ENCODE results near the gene CCL26.
"Not testable (repeated sequence)": the region's sequence is repeated elsewhere in the genome, so short reads cannot be mapped to it uniquely, and the experiment has no call there.

- TF ChIP-seq, protein P1, sequence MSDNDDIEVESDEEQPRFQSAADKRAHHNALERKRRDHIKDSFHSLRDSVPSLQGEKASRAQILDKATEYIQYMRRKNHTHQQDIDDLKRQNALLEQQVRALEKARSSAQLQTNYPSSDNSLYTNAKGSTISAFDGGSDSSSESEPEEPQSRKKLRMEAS (IDR thresholded peaks at IDR 0.05), result not testable (repeated sequence)
- not testable (repeated sequence) for TF ChIP-seq POLR2A (IDR thresholded peaks at IDR 0.05; ENCODE audit: low read length); HES2 (IDR thresholded peaks at IDR 0.05)
- TF ChIP-seq, protein P2, sequence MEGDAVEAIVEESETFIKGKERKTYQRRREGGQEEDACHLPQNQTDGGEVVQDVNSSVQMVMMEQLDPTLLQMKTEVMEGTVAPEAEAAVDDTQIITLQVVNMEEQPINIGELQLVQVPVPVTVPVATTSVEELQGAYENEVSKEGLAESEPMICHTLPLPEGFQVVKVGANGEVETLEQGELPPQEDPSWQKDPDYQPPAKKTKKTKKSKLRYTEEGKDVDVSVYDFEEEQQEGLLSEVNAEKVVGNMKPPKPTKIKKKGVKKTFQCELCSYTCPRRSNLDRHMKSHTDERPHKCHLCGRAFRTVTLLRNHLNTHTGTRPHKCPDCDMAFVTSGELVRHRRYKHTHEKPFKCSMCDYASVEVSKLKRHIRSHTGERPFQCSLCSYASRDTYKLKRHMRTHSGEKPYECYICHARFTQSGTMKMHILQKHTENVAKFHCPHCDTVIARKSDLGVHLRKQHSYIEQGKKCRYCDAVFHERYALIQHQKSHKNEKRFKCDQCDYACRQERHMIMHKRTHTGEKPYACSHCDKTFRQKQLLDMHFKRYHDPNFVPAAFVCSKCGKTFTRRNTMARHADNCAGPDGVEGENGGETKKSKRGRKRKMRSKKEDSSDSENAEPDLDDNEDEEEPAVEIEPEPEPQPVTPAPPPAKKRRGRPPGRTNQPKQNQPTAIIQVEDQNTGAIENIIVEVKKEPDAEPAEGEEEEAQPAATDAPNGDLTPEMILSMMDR (IDR thresholded peaks at IDR 0.05), result not testable (repeated sequence)
Measured at GRCh38 chr7:75779516-75779915, 7.5 kb upstream of the CCL26 start.
